K562 (cell line): Measurements from ENCODE around the gene NOL4L. TPM values are rescaled to one million over a fixed set of nuclear protein-coding genes. Genes with fewer than 3 reads are reported as not detected.

Source experiments
- ATF1 ChIP-seq, 2 experiments: fragments of 450-650 bp in 1 of 2; IDR thresholded peaks; 2 replicates each; pipeline ENCODE4 v1.6.1; 2016; ENCODE audit warnings: missing compliant biosample characterization in 1 of 2, missing genetic modification characterization in 1 of 2
- CBFA2T3 ChIP-seq: fragments of 450-650 bp; IDR thresholded peaks from 2 replicates; pipeline ENCODE4 v1.6.1; 2017
- ESRRA ChIP-seq: fragments of 450-650 bp; IDR thresholded peaks from 2 replicates; pipeline ENCODE4 v1.6.1; 2014; ENCODE audit warnings: low read depth, mild to moderate bottlenecking, moderate library complexity, borderline replicate concordance
- FOXP1 ChIP-seq: sonication (generic); formaldehyde crosslinking; IDR thresholded peaks from 2 replicates; pipeline ENCODE4 v1.8.0; 2022; ENCODE audit warnings: mild to moderate bottlenecking, missing genetic modification reagents
- GABPA ChIP-seq: fragments of 200-800 bp; sonication (Bioruptor generic); conservative IDR thresholded peaks from 2 replicates; pipeline ENCODE4 v1.6.1; 2016; ENCODE audit warnings: low read depth, missing genetic modification characterization, missing compliant biosample characterization
- LCOR ChIP-seq: sonication (generic); formaldehyde crosslinking; IDR thresholded peaks from 2 replicates; pipeline ENCODE4 v1.8.0; 2022; ENCODE audit warnings: mild to moderate bottlenecking, missing genetic modification reagents
- MAZ ChIP-seq, 2 experiments: fragments of 450-650 bp in 1 of 2; sonication (generic) in 1 of 2; formaldehyde crosslinking; IDR thresholded peaks in 1 of 2; conservative IDR thresholded peaks in 1 of 2; 2 replicates each; pipeline versions ENCODE4 v1.4.0 to v1.5.0; 2020; ENCODE audit warnings: mild to moderate bottlenecking in 1 of 2, missing genetic modification reagents in 1 of 2
- MEIS2 ChIP-seq: fragments of 450-650 bp; IDR thresholded peaks from 2 replicates; pipeline ENCODE4 v1.6.1; 2014; ENCODE audit warnings: mild to moderate bottlenecking; ENCODE audit not compliant: partially characterized antibody
- NRF1 ChIP-seq, 2 experiments: fragments of 450-650 bp; IDR thresholded peaks in 1 of 2; conservative IDR thresholded peaks in 1 of 2; 2 replicates each; pipeline ENCODE4 v1.6.1; 2014; ENCODE audit warnings: mild to moderate bottlenecking in 2 of 2
- SPI1 ChIP-seq: IDR thresholded peaks from 2 replicates; pipeline ENCODE4 v1.6.1; 2011; ENCODE audit warnings: low read depth, low read length, control low read depth, borderline replicate concordance
- ZEB2 ChIP-seq: fragments of 450-650 bp; IDR thresholded peaks from 2 replicates; pipeline ENCODE4 v1.6.1; 2016
- ZNF197 ChIP-seq: fragments of 200-800 bp; sonication (Bioruptor generic); IDR thresholded peaks from 2 replicates; pipeline ENCODE4 v1.6.1; 2016; ENCODE audit warnings: low read depth, missing genetic modification characterization, missing compliant biosample characterization
- ZNF717 ChIP-seq: fragments of 250-450 bp; sonication (Bioruptor Pico); IDR thresholded peaks from 2 replicates; pipeline ENCODE4 v1.5.0; 2021
- polyA plus RNA-seq, 8 experiments: library from polyadenylated mRNA; depleted of rRNA in 4 of 8; stranded (reverse) in 5 of 8; unstranded in 3 of 8; fragments of >200 nt; fragmentation: Nextera tagmentation in 2 of 8; fragmentation: Illumina TruSeq in 1 of 8; extraction: Ambion mirVana in 2 of 8; extraction: Trizol in 1 of 8; gene quantifications; 2 replicates each; pipeline versions ENCODE4 v1.2.1 to v1.2.3, GENCODE V29; 2011 to 2014; ENCODE audit warnings: inconsistent platforms in 1 of 8, missing spikeins in 1 of 8
- total RNA-seq, 7 experiments: library from RNA; depleted of rRNA in 6 of 7; stranded (reverse); fragments of >200 nt in 6 of 7; fragmentation: Illumina TruSeq in 2 of 7; extraction: Trizol in 2 of 7; gene quantifications; 2 replicates each; pipeline versions ENCODE4 v1.2.1 to v1.2.3, GENCODE V29; 2011 to 2021; ENCODE audit warnings: low replicate concordance in 1 of 7
- TF ChIP-seq, protein P1 (sequence below): sonication (generic); formaldehyde crosslinking; IDR thresholded peaks from 2 replicates; pipeline ENCODE4 v1.8.0; 2022; ENCODE audit warnings: missing genetic modification reagents, mild to moderate bottlenecking, moderate library complexity, borderline replicate concordance
- TF ChIP-seq, protein P2 (sequence below), 2 experiments: fragments of 450-650 bp; conservative IDR thresholded peaks; 2 replicates each; pipeline ENCODE4 v1.6.1; 2017; ENCODE audit warnings: mild to moderate bottlenecking in 2 of 2, moderate library complexity in 2 of 2
- TF ChIP-seq, protein P3 (sequence below): fragments of 450-650 bp; IDR thresholded peaks from 2 replicates; pipeline ENCODE4 v1.6.1; 2016; ENCODE audit warnings: low read depth

Gene NOL4L
- total and polyA plus RNA-seq, 9 of the 15 experiments (the other 6 are each of a cell fraction or from before 2014, with no cell fraction given) = 5.1 to 36.2 (median 13.6) TPM

DNA sequence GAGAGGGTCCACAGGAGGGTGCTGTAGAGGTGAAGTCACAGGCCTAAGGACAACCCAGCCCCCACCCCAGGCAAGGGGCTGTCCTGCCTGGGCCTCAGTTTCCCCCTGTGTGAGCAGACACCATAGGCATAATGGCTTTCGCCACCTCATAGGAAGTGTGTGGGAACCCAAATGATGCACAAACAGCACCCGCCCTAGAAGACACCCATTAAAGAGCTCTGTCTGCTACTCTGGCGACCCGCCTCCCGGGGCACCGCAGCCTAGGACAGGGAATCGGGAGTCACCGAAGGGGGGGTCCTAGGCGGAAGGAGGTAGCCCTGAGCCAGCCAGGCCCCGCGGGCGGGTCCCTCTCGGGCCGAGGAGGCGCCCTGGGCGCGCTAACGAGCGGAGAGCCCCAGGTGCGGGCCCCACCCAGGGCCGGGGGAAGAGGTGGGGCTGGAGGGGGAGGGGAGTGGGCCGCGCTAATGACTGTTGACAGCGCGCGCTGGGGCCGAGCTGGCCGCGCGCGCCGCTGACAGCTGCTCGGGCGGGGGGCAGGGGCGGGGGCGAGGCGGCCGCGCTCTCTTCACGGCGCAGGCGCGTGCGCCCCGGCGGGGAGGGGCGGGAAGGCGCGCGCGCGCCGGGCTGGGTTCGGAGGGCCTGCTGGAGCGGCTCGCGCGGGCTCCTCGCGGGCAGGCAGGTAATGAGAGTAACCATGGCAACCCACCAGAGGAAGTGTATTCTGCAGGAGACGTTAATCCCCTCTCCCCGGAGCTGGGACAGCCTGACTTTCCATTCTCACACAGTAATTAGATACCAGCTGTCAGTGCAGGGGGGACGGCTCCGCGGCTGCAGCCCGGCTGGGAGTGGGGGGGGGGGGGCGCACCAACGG is 48.9 kb downstream of the NOL4L start (continued):
- TF ChIP-seq ZEB2 (no peak), ZNF717 (CRISPR knock-in tag) (no peak), ESRRA (no peak), CBFA2T3 (peak; percentile 11), LCOR (no peak), MEIS2 (peak; percentile 47), ZNF197 (CRISPR knock-in tag) (no peak), ATF1 (CRISPR knock-in tag; IDR thresholded peaks at IDR 0.05) (no peak), ATF1 (tag; IDR thresholded peaks at IDR 0.05) (0 out of 2 replicates have a peak, but pooled peaks have one; percentile 8), NRF1 (conservative IDR thresholded peaks at IDR 0.05 in 1 of 2, IDR thresholded peaks at IDR 0.05 in 1 of 2) (peak in 1 of 2 experiments; percentile 80; a peak in 2 of 4 replicates), GABPA (tag) (peak; percentile 29; the same call in 1 of the 2 replicates), FOXP1 (CRISPR knock-in tag) (no peak), SPI1 (peak; percentile 71; the same call in 1 of the 2 replicates), MAZ (CRISPR knock-in tag; conservative IDR thresholded peaks at IDR 0.05 in 1 of 2, IDR thresholded peaks at IDR 0.05 in 1 of 2) (peak; percentile 19 to 35; a peak in 2 of 4 replicates)
- TF ChIP-seq, protein P1, sequence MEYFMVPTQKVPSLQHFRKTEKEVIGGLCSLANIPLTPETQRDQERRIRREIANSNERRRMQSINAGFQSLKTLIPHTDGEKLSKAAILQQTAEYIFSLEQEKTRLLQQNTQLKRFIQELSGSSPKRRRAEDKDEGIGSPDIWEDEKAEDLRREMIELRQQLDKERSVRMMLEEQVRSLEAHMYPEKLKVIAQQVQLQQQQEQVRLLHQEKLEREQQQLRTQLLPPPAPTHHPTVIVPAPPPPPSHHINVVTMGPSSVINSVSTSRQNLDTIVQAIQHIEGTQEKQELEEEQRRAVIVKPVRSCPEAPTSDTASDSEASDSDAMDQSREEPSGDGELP = 0 out of 2 replicates have a peak, but pooled peaks have one; percentile 6
- TF ChIP-seq, protein P2, sequence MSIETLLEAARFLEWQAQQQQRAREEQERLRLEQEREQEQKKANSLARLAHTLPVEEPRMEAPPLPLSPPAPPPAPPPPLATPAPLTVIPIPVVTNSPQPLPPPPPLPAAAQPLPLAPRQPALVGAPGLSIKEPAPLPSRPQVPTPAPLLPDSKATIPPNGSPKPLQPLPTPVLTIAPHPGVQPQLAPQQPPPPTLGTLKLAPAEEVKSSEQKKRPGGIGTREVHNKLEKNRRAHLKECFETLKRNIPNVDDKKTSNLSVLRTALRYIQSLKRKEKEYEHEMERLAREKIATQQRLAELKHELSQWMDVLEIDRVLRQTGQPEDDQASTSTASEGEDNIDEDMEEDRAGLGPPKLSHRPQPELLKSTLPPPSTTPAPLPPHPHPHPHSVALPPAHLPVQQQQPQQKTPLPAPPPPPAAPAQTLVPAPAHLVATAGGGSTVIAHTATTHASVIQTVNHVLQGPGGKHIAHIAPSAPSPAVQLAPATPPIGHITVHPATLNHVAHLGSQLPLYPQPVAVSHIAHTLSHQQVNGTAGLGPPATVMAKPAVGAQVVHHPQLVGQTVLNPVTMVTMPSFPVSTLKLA (conservative IDR thresholded peaks at IDR 0.05) = peak in 1 of 2 experiments; percentile 32; a peak in 1 of 4 replicates
- TF ChIP-seq, protein P3, sequence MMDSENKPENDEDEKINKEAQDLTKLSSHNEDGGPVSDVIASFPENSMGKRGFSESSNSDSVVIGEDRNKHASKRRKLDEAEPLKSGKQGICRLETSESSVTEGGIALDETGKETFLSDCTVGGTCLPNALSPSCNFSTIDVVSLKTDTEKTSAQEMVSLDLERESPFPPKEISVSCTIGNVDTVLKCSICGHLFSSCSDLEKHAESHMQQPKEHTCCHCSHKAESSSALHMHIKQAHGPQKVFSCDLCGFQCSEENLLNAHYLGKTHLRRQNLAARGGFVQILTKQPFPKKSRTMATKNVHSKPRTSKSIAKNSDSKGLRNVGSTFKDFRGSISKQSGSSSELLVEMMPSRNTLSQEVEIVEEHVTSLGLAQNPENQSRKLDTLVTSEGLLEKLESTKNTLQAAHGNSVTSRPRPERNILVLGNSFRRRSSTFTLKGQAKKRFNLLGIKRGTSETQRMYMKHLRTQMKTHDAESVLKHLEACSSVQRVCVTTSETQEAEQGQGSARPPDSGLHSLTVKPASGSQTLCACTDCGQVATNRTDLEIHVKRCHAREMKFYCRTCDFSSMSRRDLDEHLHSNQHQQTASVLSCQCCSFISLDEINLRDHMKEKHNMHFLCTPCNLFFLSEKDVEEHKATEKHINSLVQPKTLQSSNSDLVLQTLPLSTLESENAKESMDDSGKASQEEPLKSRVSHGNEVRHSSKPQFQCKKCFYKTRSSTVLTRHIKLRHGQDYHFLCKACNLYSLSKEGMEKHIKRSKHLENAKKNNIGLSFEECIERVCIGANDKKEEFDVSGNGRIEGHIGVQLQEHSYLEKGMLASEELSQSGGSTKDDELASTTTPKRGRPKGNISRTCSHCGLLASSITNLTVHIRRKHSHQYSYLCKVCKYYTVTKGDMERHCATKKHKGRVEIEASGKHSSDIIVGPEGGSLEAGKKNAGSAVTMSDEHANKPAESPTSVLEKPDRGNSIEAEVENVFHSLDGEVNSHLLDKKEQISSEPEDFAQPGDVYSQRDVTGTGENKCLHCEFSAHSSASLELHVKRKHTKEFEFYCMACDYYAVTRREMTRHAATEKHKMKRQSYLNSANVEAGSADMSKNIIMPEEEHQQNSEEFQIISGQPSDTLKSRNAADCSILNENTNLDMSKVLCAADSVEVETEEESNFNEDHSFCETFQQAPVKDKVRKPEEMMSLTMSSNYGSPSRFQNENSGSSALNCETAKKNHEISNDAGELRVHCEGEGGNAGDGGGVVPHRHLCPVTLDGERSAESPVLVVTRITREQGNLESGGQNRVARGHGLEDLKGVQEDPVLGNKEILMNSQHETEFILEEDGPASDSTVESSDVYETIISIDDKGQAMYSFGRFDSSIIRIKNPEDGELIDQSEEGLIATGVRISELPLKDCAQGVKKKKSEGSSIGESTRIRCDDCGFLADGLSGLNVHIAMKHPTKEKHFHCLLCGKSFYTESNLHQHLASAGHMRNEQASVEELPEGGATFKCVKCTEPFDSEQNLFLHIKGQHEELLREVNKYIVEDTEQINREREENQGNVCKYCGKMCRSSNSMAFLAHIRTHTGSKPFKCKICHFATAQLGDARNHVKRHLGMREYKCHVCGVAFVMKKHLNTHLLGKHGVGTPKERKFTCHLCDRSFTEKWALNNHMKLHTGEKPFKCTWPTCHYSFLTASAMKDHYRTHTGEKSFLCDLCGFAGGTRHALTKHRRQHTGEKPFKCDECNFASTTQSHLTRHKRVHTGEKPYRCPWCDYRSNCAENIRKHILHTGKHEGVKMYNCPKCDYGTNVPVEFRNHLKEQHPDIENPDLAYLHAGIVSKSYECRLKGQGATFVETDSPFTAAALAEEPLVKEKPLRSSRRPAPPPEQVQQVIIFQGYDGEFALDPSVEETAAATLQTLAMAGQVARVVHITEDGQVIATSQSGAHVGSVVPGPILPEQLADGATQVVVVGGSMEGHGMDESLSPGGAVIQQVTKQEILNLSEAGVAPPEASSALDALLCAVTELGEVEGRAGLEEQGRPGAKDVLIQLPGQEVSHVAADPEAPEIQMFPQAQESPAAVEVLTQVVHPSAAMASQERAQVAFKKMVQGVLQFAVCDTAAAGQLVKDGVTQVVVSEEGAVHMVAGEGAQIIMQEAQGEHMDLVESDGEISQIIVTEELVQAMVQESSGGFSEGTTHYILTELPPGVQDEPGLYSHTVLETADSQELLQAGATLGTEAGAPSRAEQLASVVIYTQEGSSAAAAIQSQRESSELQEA = no peak
